H1 (cell line): ENCODE measurements around the gene GALNT2. TPM values are rescaled to one million over a fixed set of nuclear protein-coding genes. Genes with fewer than 3 reads are reported as not detected.

Source experiments
- CTCF ChIA-PET: fragments of 300-600 bp; sonication (Branson Sonifier 250); formaldehyde crosslinking; loops from one replicate; lab custom pipeline; 2021; ENCODE audit not compliant: partially characterized antibody; lab: Charles Lee
- POLR2A ChIA-PET: fragments of 300-600 bp; sonication (Branson Sonifier 250); formaldehyde crosslinking; loops from one replicate; lab custom pipeline; 2021; ENCODE audit warnings: inconsistent platforms; ENCODE audit not compliant: partially characterized antibody; lab: Charles Lee
- DNase-seq, 2 experiments: peaks; one replicate each; pipeline versions ENCODE4 v3.0.0 to v3.0.0-alpha.2; 2010 to 2022; ENCODE audit warnings: low spot score in 2 of 2, low read depth in 1 of 2, mixed read lengths in 1 of 2
- FAIRE-seq: peaks from 2 replicates; lab custom pipeline; 2011; peaks lifted over from hg19 to GRCh38; lab: Jason Lieb, UNC
- H2AFZ ChIP-seq: 2 replicates; pipeline ENCODE4 v1.8.1; 2012; ENCODE audit warnings: low read length, inconsistent platforms
- H2AK5ac ChIP-seq: 2 replicates; pipeline ENCODE4 v1.6.1; 2013; ENCODE audit warnings: low read depth, low read length
- H2BK120ac ChIP-seq: replicated peaks from 2 replicates; pipeline ENCODE3; 2013; ENCODE audit warnings: low read depth, low read length, inconsistent platforms
- H2BK12ac ChIP-seq: 2 replicates; pipeline ENCODE4 v1.6.1; 2013; ENCODE audit warnings: low read depth, low read length
- H2BK15ac ChIP-seq: 2 replicates; pipeline ENCODE4 v1.6.1; 2013; ENCODE audit warnings: low read length
- H2BK20ac ChIP-seq: 2 replicates; pipeline ENCODE4 v1.6.1; 2013; ENCODE audit warnings: low read length
- H2BK5ac ChIP-seq: 2 replicates; pipeline ENCODE4 v1.6.1; 2013; ENCODE audit warnings: low read depth, low read length
- H3K14ac ChIP-seq: 2 replicates; pipeline ENCODE4 v1.6.1; 2013; ENCODE audit warnings: inconsistent platforms; ENCODE audit not compliant: insufficient read length
- H3K18ac ChIP-seq: 2 replicates; pipeline ENCODE4 v1.6.1; 2013; ENCODE audit warnings: low read length; ENCODE audit errors: extremely low read depth
- H3K23ac ChIP-seq: 2 replicates; pipeline ENCODE4 v1.6.1; 2013; ENCODE audit warnings: inconsistent platforms; ENCODE audit not compliant: insufficient read length
- H3K23me2 ChIP-seq: 2 replicates; pipeline ENCODE4 v1.6.1; 2013; ENCODE audit warnings: low read depth, low read length
- H3K27ac ChIP-seq: 2 replicates; pipeline ENCODE4 v1.6.1; 2011; ENCODE audit warnings: low read depth, low read length, inconsistent platforms
- H3K27me3 ChIP-seq, 4 experiments: replicated peaks in 1 of 4; 1 replicate in 1 of 4; 2 replicates in 3 of 4; pipeline versions ENCODE4 v1.6.1 to v1.8.1; 2011 to 2013; ENCODE audit warnings: low read length in 3 of 4, mild to moderate bottlenecking in 3 of 4, inconsistent platforms in 2 of 4, mixed read lengths in 2 of 4, moderate library complexity in 1 of 4; ENCODE audit not compliant: control insufficient read depth in 3 of 4, insufficient read depth in 3 of 4; ENCODE audit errors: extremely low read depth in 1 of 4
- H3K36me3 ChIP-seq, 4 experiments: 2 replicates each; pipeline versions ENCODE4 v1.6.1 to v1.8.1; 2011 to 2013; ENCODE audit warnings: mild to moderate bottlenecking in 4 of 4, low read length in 3 of 4, moderate library complexity in 2 of 4, control low read depth in 1 of 4, inconsistent platforms in 1 of 4; ENCODE audit not compliant: insufficient read depth in 4 of 4, control insufficient read depth in 2 of 4
- H3K4ac ChIP-seq: replicated peaks from 2 replicates; pipeline ENCODE3; 2013; ENCODE audit warnings: low read length, low read depth, mixed read lengths, inconsistent platforms; ENCODE audit not compliant: insufficient read length
- H3K4me1 ChIP-seq, 4 experiments: replicated peaks in 1 of 4; 1 replicate in 1 of 4; 2 replicates in 3 of 4; pipeline versions ENCODE4 v1.6.1 to v1.8.1; 2011 to 2013; ENCODE audit warnings: low read length in 3 of 4, inconsistent platforms in 2 of 4, mixed read lengths in 1 of 4; ENCODE audit not compliant: insufficient read depth in 4 of 4, control insufficient read depth in 3 of 4
- H3K4me2 ChIP-seq, 2 experiments: 2 replicates each; pipeline versions ENCODE4 v1.6.1 to v1.8.1; 2011 to 2013; ENCODE audit warnings: low read depth in 2 of 2, low read length in 2 of 2, control low read depth in 1 of 2, inconsistent platforms in 1 of 2, mild to moderate bottlenecking in 1 of 2; ENCODE audit not compliant: insufficient read depth in 1 of 2
- H3K4me3 ChIP-seq, 4 experiments: fragments of 200-600, 300-600 bp in 1 of 4; sonication (generic), shearing (Covaris generic), sonication (Bioruptor Twin) in 1 of 4; 2 replicates each; pipeline versions ENCODE4 v1.5.1 to v1.8.1; 2011 to 2016; ENCODE audit warnings: low read length in 4 of 4, low read depth in 3 of 4, control low read depth in 2 of 4, inconsistent platforms in 2 of 4, mild to moderate bottlenecking in 2 of 4, mixed read lengths in 1 of 4, moderate library complexity in 1 of 4; ENCODE audit not compliant: insufficient read depth in 2 of 4; ENCODE audit errors: extremely low read depth in 1 of 4
- H3K56ac ChIP-seq: replicated peaks from 2 replicates; pipeline ENCODE3; 2013; ENCODE audit warnings: low read depth, mild to moderate bottlenecking, mixed read lengths, low read length, inconsistent platforms; ENCODE audit not compliant: insufficient read length
- H3K79me1 ChIP-seq: 2 replicates; pipeline ENCODE4 v1.6.1; 2013; ENCODE audit warnings: low read depth, low read length, control low read depth
- H3K79me2 ChIP-seq, 2 experiments: 2 replicates each; pipeline versions ENCODE4 v1.6.1 to v1.8.1; 2012 to 2013; ENCODE audit warnings: low read length in 2 of 2, mild to moderate bottlenecking in 2 of 2, inconsistent platforms in 1 of 2; ENCODE audit not compliant: insufficient read depth in 2 of 2, control insufficient read depth in 1 of 2
- H3K9ac ChIP-seq, 4 experiments: replicated peaks in 1 of 4; 1 replicate in 1 of 4; 2 replicates in 3 of 4; pipeline versions ENCODE4 v1.6.1 to v1.8.1; 2011 to 2013; ENCODE audit warnings: low read depth in 3 of 4, low read length in 3 of 4, control low read depth in 2 of 4, mild to moderate bottlenecking in 2 of 4, moderate library complexity in 2 of 4, inconsistent platforms in 1 of 4; ENCODE audit errors: extremely low read depth in 1 of 4
- H3K9me3 ChIP-seq, 2 experiments: 2 replicates each; pipeline versions ENCODE4 v1.6.1 to v1.8.1; 2012 to 2013; ENCODE audit warnings: mild to moderate bottlenecking in 2 of 2, moderate library complexity in 2 of 2, control low read depth in 1 of 2, inconsistent platforms in 1 of 2, low read depth in 1 of 2, low read length in 1 of 2, mixed read lengths in 1 of 2; ENCODE audit not compliant: insufficient read depth in 2 of 2
- H4K20me1 ChIP-seq, 2 experiments: replicated peaks in 1 of 2; 2 replicates each; pipeline versions ENCODE3 to v1.8.1; 2011 to 2013; ENCODE audit warnings: inconsistent platforms in 2 of 2, low read length in 2 of 2, mild to moderate bottlenecking in 1 of 2; ENCODE audit not compliant: insufficient read depth in 2 of 2, control insufficient read depth in 1 of 2
- H4K5ac ChIP-seq: 2 replicates; pipeline ENCODE4 v1.6.1; 2013; ENCODE audit warnings: low read length, low read depth, mixed read lengths, inconsistent platforms; ENCODE audit not compliant: insufficient read length
- H4K8ac ChIP-seq: 2 replicates; pipeline ENCODE4 v1.8.0; 2013; ENCODE audit warnings: mild to moderate bottlenecking, moderate library complexity, low read length, inconsistent platforms; ENCODE audit not compliant: insufficient read depth; ENCODE audit errors: extremely low read depth
- H4K91ac ChIP-seq: replicated peaks from 2 replicates; pipeline ENCODE3; 2013; ENCODE audit warnings: low read length, mixed read lengths, inconsistent platforms; ENCODE audit not compliant: insufficient read length
- BACH1 ChIP-seq: IDR thresholded peaks from 2 replicates; pipeline ENCODE4 v1.6.1; 2012; ENCODE audit warnings: low read length, improper control_type of control experiment
- BCL11A ChIP-seq, 2 experiments: IDR thresholded peaks; one replicate each; pipeline ENCODE4 v1.6.1; 2011; ENCODE audit warnings: low read depth in 2 of 2, low read length in 2 of 2, mild to moderate bottlenecking in 2 of 2
- CTBP2 ChIP-seq: IDR thresholded peaks from 2 replicates; pipeline ENCODE4 v1.7.0; 2011; ENCODE audit warnings: borderline replicate concordance, mild to moderate bottlenecking, moderate library complexity, mixed read lengths, low read length; ENCODE audit not compliant: insufficient read depth, insufficient read length
- FOSL1 ChIP-seq: IDR thresholded peaks from 2 replicates; pipeline ENCODE4 v1.6.1; 2011; ENCODE audit warnings: mild to moderate bottlenecking, low read depth, low read length, moderate library complexity; ENCODE audit not compliant: insufficient read depth
- GABPA ChIP-seq: IDR thresholded peaks from 2 replicates; pipeline ENCODE4 v1.6.1; 2011; ENCODE audit warnings: mild to moderate bottlenecking, low read length, moderate library complexity, borderline replicate concordance; ENCODE audit not compliant: insufficient read depth
- JUN ChIP-seq: IDR thresholded peaks from 2 replicates; pipeline ENCODE4 v1.6.1; 2011; ENCODE audit warnings: low read depth, mild to moderate bottlenecking, improper control_type of control experiment, low read length
- PHF8 ChIP-seq: fragments of 200-600 bp; sonication (generic); conservative IDR thresholded peaks from 2 replicates; pipeline ENCODE4 v1.7.1; 2012; ENCODE audit warnings: low read depth, mild to moderate bottlenecking, inconsistent platforms, low read length, moderate library complexity
- RBBP5 ChIP-seq: IDR thresholded peaks from 2 replicates; pipeline ENCODE4 v1.7.1; 2012; ENCODE audit warnings: low read depth, mild to moderate bottlenecking, inconsistent platforms, low read length, moderate library complexity, borderline replicate concordance
- RNF2 ChIP-seq: fragments of 200-900, 300-1000 bp; sonication (generic); IDR thresholded peaks from 2 replicates; pipeline ENCODE4 v1.7.1; 2016; ENCODE audit warnings: borderline replicate concordance, low read depth, mild to moderate bottlenecking, antibody characterized with exemption, low read length; ENCODE audit not compliant: poor library complexity, severe bottlenecking; ENCODE audit errors: missing control alignments
- TAF1 ChIP-seq: IDR thresholded peaks from 2 replicates; pipeline ENCODE4 v1.6.1; 2011; ENCODE audit warnings: mild to moderate bottlenecking, low read depth, low read length
- TBP ChIP-seq: IDR thresholded peaks from 2 replicates; pipeline ENCODE4 v1.6.1; 2011; ENCODE audit warnings: low read depth, low read length, improper control_type of control experiment
- TEAD4 ChIP-seq: IDR thresholded peaks from 2 replicates; pipeline ENCODE4 v1.6.1; 2012; ENCODE audit warnings: low read depth, low read length, inconsistent platforms, mixed read lengths
- ZNF274 ChIP-seq: IDR thresholded peaks from 2 replicates; pipeline ENCODE4 v1.7.0; 2012; ENCODE audit warnings: low read length, borderline replicate concordance; ENCODE audit errors: extremely low read depth
- WGBS, 2 experiments: shearing (Covaris generic) in 1 of 2; methylation state at CpG; one replicate each; pipeline versions ENCODE4 v1.1.6 to v1.1.7; 2013 to 2015; ENCODE audit warnings: low lambda C conversion rate in 2 of 2, mixed read lengths in 2 of 2, inconsistent platforms in 1 of 2, low coverage in 1 of 2, missing lambda C conversion rate in 1 of 2; ENCODE audit not compliant: insufficient replicate concordance in 2 of 2, insufficient coverage in 1 of 2, insufficient read length in 1 of 2; ENCODE audit errors: extremely low coverage in 1 of 2, missing lambda C conversion rate in 1 of 2; 5-methylcytosine and 5-hydroxymethylcytosine counted together
- polyA plus RNA-seq, 7 experiments: library from polyadenylated mRNA; depleted of rRNA in 3 of 7; stranded (reverse) in 5 of 7; unstranded in 2 of 7; fragments of >200 nt in 5 of 7; fragments of 200-250 nt in 2 of 7; gene quantifications; 1 replicate in 5 of 7; 2 replicates in 1 of 7; 4 replicates in 1 of 7; pipeline versions ENCODE4 v1.2.1 to v1.2.3, GENCODE V29; 2011 to 2013; ENCODE audit warnings: missing spikeins in 2 of 7, mixed read lengths in 2 of 7
- total RNA-seq: library from RNA; stranded (reverse); fragmentation: NEBNext Ultra II Directional; extraction: Animal tissue kit (Norgen Biotek cat#: 25700); gene quantifications from 2 replicates; pipeline ENCODE4 v1.2.1, GENCODE V29; 2021

GALNT2 gene
- total and polyA plus RNA-seq, 2 of the 8 experiments (the other 6 are each of a cell fraction or from before 2014, with no cell fraction given) = 34.5 to 75.3 TPM

DNA sequence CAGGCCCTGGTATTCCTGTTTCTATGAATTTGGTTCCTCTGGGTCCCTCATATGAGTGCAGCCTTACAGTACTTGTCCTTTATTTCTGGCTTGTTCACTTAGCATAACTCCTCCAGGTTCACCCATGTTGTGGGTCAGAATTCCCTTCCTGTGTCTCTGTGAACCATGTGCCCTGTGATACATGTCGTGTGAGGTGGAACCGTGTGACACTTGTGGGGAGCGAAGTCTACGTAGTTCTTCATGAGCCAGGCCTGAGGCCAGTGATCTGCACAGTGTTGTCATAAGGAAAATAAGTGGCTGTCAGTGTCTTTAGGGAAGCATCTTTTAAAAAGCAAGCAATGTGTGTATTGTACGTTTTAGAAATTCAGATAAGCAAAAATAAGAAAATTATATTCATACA is 122.8 kb downstream of the GALNT2 start:
- Histone ChIP-seq H3K4me1 (peaks cover 4 to 10% (median 9%) of the 10 kb centered on the region in 4 experiments), H3K79me2 (0 out of 4 replicates have a peak, but pooled peaks cover 0 to 2% of the 10 kb centered on the region in 2 experiments), H4K20me1 (no peaks in the 10 kb centered on the region), H3K4me2 (no peak overlapping the region), H3K23me2 (no peaks in the 10 kb centered on the region; the same call in 1 of the 2 replicates), H3K27me3 (no peaks in the 10 kb centered on the region), H3K4me3 (no peak overlapping the region), H2BK12ac (no peak overlapping the region), H3K79me1 (peaks cover 2% of the 10 kb centered on the region; the same call in 1 of the 2 replicates), H2BK5ac (no peak overlapping the region), H3K4ac (no peak overlapping the region), H3K23ac (no peak overlapping the region), H3K9me3 (no peaks in the 10 kb centered on the region), H3K56ac (no peak overlapping the region), H2BK20ac (no peak overlapping the region), H2BK15ac (no peak overlapping the region), H3K9ac (no peak overlapping the region; a peak in 1 of 7 replicates), H2AFZ (no peak overlapping the region), H4K5ac (no peak overlapping the region), H2BK120ac (no peak overlapping the region), H3K36me3 (no peaks in the 10 kb centered on the region), H2AK5ac (no peak overlapping the region), H3K27ac (no peak overlapping the region), H3K18ac (no peak overlapping the region), H4K91ac (no peak overlapping the region), H3K14ac (no peak overlapping the region), H4K8ac (no peak overlapping the region)
- ChIA-PET POLR2A (no interaction called here), CTCF (interaction anchor here (0.5 kb wide), 1 partner anchor 1453 kb away, joined by 3 read pairs; no protein-coding TSS in a partner anchor)
- DNase-seq (no peak), FAIRE-seq (no peak)
- 95% methylated on average over 5 of the region's 5 CpGs; no CpG with 5 or more reads in 1 of the 2 experiments for WGBS, 2 experiments
- no peak for TF ChIP-seq BACH1
- no peak for TF ChIP-seq PHF8
- TF ChIP-seq CTBP2 = no peak
- no peak for TF ChIP-seq JUN
- TF ChIP-seq TEAD4 = no peak
- no peak for TF ChIP-seq BCL11A (IDR thresholded peaks at IDR 0.05; ENCODE audit: low read depth in 2 of 2, low read length in 2 of 2)
- TF ChIP-seq GABPA = no peak
- no peak for TF ChIP-seq ZNF274
- no peak for TF ChIP-seq TAF1
- no peak for TF ChIP-seq RBBP5
- TF ChIP-seq RNF2 = no peak
- no peak for TF ChIP-seq FOSL1
- TF ChIP-seq TBP = no peak
